Ovary (tissue), 9 donors: ENCODE measurements around the gene ZSWIM5. TPM values are rescaled to one million over a fixed set of nuclear protein-coding genes. Genes with fewer than 3 reads are reported as not detected.

Experiments used
- DNase-seq, 5 donors: peaks; one replicate each; pipeline ENCODE4 v3.0.0-alpha.2; 2019 to 2020
- H3K27ac ChIP-seq, 2 donors: fragments of 200-600 bp; one replicate each; pipeline versions ENCODE4 v1.5.1 to v1.8.0; 2019 to 2022
- H3K27me3 ChIP-seq: fragments of 200-600 bp; one replicate; pipeline ENCODE4 v1.8.0; 2022
- H3K36me3 ChIP-seq: fragments of 200-600 bp; sonication (generic); one replicate; pipeline ENCODE4 v1.5.1; 2019
- H3K4me1 ChIP-seq: one replicate; pipeline ENCODE4 v1.8.1; 2013; ENCODE audit warnings: mild to moderate bottlenecking, moderate library complexity; ENCODE audit not compliant: insufficient read depth
- H3K4me3 ChIP-seq: fragments of 200-600 bp; sonication (generic); one replicate; pipeline ENCODE4 v1.5.1; 2017
- H3K9me3 ChIP-seq, 2 donors: fragments of 200-600 bp in 1 of 2; sonication (generic) in 1 of 2; one replicate each; pipeline versions ENCODE4 v1.5.1 to v1.8.1; 2013 to 2019; ENCODE audit warnings: mild to moderate bottlenecking in 1 of 2, moderate library complexity in 1 of 2
- EP300 ChIP-seq: sonication (generic); formaldehyde crosslinking; IDR thresholded peaks from one replicate; pipeline ENCODE4 v1.6.1; 2017; ENCODE audit warnings: antibody characterized with exemption
- POLR2A ChIP-seq: fragments of 450-650 bp; IDR thresholded peaks from one replicate; pipeline ENCODE4 v1.6.1; 2017; ENCODE audit warnings: antibody characterized with exemption, mild to moderate bottlenecking, moderate library complexity
- WGBS, 3 donors: extraction: QIAGEN DNeasy Blood & Tissue Kit in 1 of 3; methylation state at CpG; one replicate each; pipeline versions ENCODE4 v1.1.5 to v1.1.7; 2013 to 2017; 5-methylcytosine and 5-hydroxymethylcytosine counted together
- intact Hi-C, 4 donors: fragments of 100-400 bp; cut with DNase I; formaldehyde crosslinking; loops; one replicate each; pipeline versions ENCODE4 v1.11.0 to v1.15.1; 2022 to 2023
- polyA plus RNA-seq, 2 donors: library from polyadenylated mRNA; stranded (reverse); fragments of 200-250 nt in 1 of 2; fragments of 350-450 nt in 1 of 2; fragmentation: Illumina TruSeq in 1 of 2; extraction: RNeasy Lipid Tissue Mini Kit (QIAGEN cat#74804) in 1 of 2; gene quantifications; one replicate each; pipeline ENCODE4 v1.2.3, GENCODE V29; 2013 to 2014
- total RNA-seq, 7 donors: library from RNA; depleted of rRNA in 2 of 7; stranded (reverse); fragments of >200 nt in 2 of 7; fragmentation: NEBNext Ultra II Directional in 3 of 7; extraction: Animal tissue kit (Norgen Biotek cat#: 25700) in 3 of 7; gene quantifications; one replicate each; pipeline versions ENCODE4 v1.1.0 to v1.2.4, GENCODE V29; 2016 to 2023
- TF ChIP-seq, protein P1 (sequence below), 3 donors: fragments of 450-650 bp in 2 of 3; fragments of 200-600 bp in 1 of 3; IDR thresholded peaks; one replicate each; pipeline versions ENCODE4 v1.5.1 to v1.8.0; 2016 to 2022; ENCODE audit warnings: antibody characterized with exemption in 3 of 3, mild to moderate bottlenecking in 1 of 3
- donor health status: DM: no; HTN: no; CAD: no; lungs with moderate emphysema.
- donor health status: DM: no; HTN: no; CAD: no.
- donor health status: Bipolar disorder and iron deficiency.
- donor health status: DM: yes; HTN: yes; CAD: no.
- donor health status: DM: no; HTN: no; CAD: no.
- donor health status: DM: yes; HTN: yes; CAD: no.

The ZSWIM5 gene
- total and polyA plus RNA-seq, 9 donors = 6.0 to 13.3 (median 10.0) TPM

DNA sequence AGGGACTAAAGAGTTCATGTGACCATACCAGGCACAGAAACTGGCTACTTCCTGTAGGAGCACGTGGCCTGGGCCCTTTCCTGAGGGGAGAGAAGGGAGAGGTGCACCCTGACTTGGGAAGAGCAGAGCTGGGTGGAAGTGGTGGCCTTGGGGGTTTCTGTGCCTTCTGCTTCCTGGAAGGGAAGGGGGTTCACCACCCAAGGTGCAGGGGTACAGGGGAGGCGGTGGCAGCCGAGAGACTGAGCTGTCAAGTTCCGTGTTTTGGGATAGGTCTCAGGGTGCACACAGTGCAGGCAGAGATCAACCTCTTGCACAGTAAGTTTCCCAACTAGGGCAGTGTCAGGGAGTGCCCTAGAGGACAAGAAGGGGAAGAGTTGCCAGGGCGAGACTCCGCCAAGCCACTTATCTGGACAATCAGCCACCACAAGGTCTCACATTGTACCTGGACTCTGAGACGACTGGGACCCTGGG is 205.4 kb downstream of the ZSWIM5 start:
- Histone ChIP-seq H3K27me3 (no peaks in the 10 kb centered on the region), H3K36me3 (no peaks in the 10 kb centered on the region), H3K4me1 (no peaks in the 10 kb centered on the region), H3K4me3 (no peak overlapping the region), H3K9me3 (no peaks in the 10 kb centered on the region), H3K27ac (no peak overlapping the region)
- DNase-seq = no peak
- TF ChIP-seq, protein P1, sequence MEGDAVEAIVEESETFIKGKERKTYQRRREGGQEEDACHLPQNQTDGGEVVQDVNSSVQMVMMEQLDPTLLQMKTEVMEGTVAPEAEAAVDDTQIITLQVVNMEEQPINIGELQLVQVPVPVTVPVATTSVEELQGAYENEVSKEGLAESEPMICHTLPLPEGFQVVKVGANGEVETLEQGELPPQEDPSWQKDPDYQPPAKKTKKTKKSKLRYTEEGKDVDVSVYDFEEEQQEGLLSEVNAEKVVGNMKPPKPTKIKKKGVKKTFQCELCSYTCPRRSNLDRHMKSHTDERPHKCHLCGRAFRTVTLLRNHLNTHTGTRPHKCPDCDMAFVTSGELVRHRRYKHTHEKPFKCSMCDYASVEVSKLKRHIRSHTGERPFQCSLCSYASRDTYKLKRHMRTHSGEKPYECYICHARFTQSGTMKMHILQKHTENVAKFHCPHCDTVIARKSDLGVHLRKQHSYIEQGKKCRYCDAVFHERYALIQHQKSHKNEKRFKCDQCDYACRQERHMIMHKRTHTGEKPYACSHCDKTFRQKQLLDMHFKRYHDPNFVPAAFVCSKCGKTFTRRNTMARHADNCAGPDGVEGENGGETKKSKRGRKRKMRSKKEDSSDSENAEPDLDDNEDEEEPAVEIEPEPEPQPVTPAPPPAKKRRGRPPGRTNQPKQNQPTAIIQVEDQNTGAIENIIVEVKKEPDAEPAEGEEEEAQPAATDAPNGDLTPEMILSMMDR (IDR thresholded peaks at IDR 0.05) = no peak
- TF ChIP-seq POLR2A = no peak
- TF ChIP-seq EP300 = no peak
- intact Hi-C loops = loop anchor here in 1 of 4 donors (10.0 kb wide), 1 partner anchor 156 kb away; the partner anchor contains the start of gene PTCH2
- 68 to 70% (median 69%) methylated on average over 7 of the region's 7 CpGs for WGBS, 3 donors

DNA sequence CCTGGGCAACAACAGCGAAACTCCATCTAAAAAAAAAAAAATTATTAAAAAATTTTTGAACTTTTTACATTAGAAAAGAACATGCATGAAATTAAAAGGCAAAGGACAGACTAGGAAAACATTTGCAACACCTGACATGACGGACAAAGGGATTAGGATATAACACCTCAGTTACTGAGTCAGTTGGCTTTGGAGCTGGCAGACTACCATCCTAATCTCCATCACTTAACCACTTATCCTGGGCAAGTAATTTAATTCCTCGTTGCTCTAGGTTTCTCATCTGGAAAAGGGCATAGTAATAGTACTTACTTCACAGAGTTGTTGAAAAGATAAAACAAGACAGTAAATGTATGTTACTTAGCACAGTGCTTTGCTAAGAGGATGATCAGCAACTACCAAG is 207.2 kb downstream of the ZSWIM5 start:
- intact Hi-C loops = no loop called here
- Histone ChIP-seq H3K27me3 (no peaks in the 10 kb centered on the region), H3K9me3 (no peaks in the 10 kb centered on the region), H3K4me1 (no peaks in the 10 kb centered on the region), H3K36me3 (no peaks in the 10 kb centered on the region), H3K27ac (no peak overlapping the region), H3K4me3 (no peak overlapping the region)
- WGBS, 3 donors = 80 to 85% (median 81%) methylated on average over 3 of the region's 3 CpGs
- TF ChIP-seq POLR2A = no peak
- no peak for TF ChIP-seq EP300
- TF ChIP-seq, protein P1 (IDR thresholded peaks at IDR 0.05) = no peak
- DNase-seq = no peak

DNA sequence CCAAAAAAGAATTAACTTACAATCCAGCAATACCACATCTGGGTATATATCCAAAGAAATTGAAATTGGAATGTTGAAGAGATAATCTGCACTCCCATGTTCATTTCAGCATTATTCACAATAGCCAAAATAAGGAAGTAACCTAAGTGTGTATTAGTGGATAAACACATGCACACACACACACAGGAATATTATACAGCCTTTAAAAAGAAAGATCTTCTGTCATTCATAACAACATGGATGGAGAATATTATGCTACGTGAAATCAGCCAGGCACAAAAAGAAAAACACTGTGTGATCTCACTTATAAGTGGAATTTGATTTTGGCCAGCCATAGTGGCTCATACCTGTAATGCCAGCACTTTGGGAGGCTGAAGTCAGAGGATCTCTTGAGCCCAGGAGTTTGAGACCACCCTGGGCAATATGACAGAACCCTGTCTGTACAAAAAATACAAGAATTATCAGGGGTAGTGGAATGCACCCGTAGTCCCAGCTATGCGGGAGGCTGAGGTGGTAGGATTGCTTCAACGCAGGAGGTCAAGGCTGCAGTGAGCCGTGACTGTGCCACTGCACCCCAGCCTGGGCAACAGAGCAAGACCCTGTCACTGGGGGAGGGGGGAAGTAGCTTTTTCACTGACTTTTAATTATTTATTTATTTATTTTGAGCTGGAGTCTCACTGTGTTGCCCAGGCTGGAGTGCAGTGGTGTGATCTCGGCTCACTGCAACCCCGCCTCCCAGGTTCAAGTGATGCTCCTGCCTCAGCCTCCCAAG is 210.8 kb downstream of the ZSWIM5 start:
- no peak overlapping the region for H3K4me3 ChIP-seq
- 87 to 96% (median 89%) methylated on average over 7 of the region's 7 CpGs for WGBS, 3 donors
- intact Hi-C loops = no loop called here
- H3K4me1 ChIP-seq = no peaks in the 10 kb centered on the region
- H3K9me3 ChIP-seq = no peaks in the 10 kb centered on the region
- H3K27ac ChIP-seq = no peak overlapping the region
- H3K36me3 ChIP-seq = no peaks in the 10 kb centered on the region
- no peak for TF ChIP-seq POLR2A
- TF ChIP-seq EP300 = no peak
- TF ChIP-seq, protein P1 (IDR thresholded peaks at IDR 0.05) = no peak
- H3K27me3 ChIP-seq = no peaks in the 10 kb centered on the region
- no peak for DNase-seq

DNA sequence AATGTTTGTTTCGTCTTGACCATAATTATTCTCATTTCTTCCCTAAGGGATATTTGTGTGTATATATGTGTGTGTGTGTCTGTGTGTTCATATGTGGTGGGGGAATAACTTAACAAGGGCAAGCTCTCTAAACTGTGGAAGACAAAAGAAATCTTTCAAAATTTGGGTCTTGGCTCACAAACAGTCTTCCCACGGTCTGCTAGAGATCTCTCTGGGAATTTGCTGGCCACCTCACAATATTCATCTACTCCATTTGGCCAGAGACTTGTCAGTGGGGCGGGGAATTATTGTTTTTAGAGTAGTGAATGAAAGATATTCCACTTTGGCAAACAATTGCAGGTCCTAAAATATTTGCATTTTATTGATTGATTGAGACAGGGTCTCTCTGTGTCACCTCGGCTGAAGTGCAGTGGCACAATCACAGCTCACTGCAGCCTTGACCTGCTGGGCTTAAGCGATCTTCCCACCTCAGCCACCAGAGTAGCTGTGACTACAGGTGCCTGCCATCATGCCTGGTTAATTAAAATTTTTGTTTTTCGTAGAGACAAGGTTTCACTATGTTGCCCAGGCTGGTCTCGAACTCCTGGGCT is 212.0 kb downstream of the ZSWIM5 start:
- no peak for TF ChIP-seq POLR2A
- TF ChIP-seq, protein P1 (IDR thresholded peaks at IDR 0.05) = no peak
- no peak for TF ChIP-seq EP300
- Histone ChIP-seq H3K36me3 (no peaks in the 10 kb centered on the region), H3K4me3 (no peak overlapping the region), H3K27ac (no peak overlapping the region), H3K4me1 (no peaks in the 10 kb centered on the region), H3K27me3 (no peaks in the 10 kb centered on the region), H3K9me3 (no peaks in the 10 kb centered on the region)
- intact Hi-C loops = no loop called here
- DNase-seq = no peak
- 51 to 60% (median 57%) methylated on average over 7 of the region's 7 CpGs for WGBS, 3 donors
